ENCODE data around the gene ARG1. TPM values are rescaled to one million over a fixed set of nuclear protein-coding genes. Genes with fewer than 3 reads are reported as not detected.

ARG1 gene
- polyA plus RNA-seq, 1 donor from 2014 or later, result not detected

DNA sequence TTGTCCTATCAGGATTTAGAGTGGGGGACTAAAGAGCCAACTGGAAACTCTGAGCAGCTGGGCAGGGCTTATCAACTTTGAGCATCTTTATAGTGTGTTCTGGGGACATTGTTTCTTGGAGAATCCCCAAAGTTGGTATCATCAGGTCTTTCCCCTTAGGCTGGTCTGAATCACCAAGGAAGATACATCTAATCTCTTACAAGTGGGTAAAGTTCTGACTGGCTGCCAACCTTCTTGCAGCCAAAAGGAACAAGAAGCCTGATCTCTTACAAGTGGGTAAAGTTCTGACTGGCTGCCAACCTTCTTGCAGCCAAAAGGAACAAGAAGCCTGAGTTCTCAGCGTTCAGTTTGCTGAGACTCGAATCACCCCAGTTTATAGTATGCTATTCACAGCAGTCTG lies 56.6 kb downstream of the ARG1 start:
- no peaks in the 10 kb centered on the region for H3F3A ChIP-seq (ENCODE audit: insufficient read depth, low read length, poor library complexity, severe bottlenecking)
- no peak overlapping the region for H3K4me2 ChIP-seq (ENCODE audit: low read length)
- H3K27ac ChIP-seq (ENCODE audit: low read length), result no peak overlapping the region
- no peak overlapping the region for H3K9ac ChIP-seq (ENCODE audit: low read length)
- peaks cover 2% of the 10 kb centered on the region for H3K36me3 ChIP-seq (ENCODE audit: insufficient read depth, low read length)
- TF ChIP-seq POLR2AphosphoS5 (IDR thresholded peaks at IDR 0.05), result no peak
- TF ChIP-seq EZH2 (IDR thresholded peaks at IDR 0.05; ENCODE audit: borderline replicate concordance, insufficient read depth, low read length, poor library complexity, severe bottlenecking), result no peak
- TF ChIP-seq EP300 (conservative IDR thresholded peaks at IDR 0.05; ENCODE audit: poor library complexity, severe bottlenecking), result no peak
- TF ChIP-seq SMC3 (conservative IDR thresholded peaks at IDR 0.05; ENCODE audit: poor library complexity), result no peak
- TF ChIP-seq TAF1 (IDR thresholded peaks at IDR 0.05; ENCODE audit: low read depth), result no peak
- no peak for TF ChIP-seq RAD21 (conservative IDR thresholded peaks at IDR 0.05)
- TF ChIP-seq, protein P1, sequence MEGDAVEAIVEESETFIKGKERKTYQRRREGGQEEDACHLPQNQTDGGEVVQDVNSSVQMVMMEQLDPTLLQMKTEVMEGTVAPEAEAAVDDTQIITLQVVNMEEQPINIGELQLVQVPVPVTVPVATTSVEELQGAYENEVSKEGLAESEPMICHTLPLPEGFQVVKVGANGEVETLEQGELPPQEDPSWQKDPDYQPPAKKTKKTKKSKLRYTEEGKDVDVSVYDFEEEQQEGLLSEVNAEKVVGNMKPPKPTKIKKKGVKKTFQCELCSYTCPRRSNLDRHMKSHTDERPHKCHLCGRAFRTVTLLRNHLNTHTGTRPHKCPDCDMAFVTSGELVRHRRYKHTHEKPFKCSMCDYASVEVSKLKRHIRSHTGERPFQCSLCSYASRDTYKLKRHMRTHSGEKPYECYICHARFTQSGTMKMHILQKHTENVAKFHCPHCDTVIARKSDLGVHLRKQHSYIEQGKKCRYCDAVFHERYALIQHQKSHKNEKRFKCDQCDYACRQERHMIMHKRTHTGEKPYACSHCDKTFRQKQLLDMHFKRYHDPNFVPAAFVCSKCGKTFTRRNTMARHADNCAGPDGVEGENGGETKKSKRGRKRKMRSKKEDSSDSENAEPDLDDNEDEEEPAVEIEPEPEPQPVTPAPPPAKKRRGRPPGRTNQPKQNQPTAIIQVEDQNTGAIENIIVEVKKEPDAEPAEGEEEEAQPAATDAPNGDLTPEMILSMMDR (IDR thresholded peaks at IDR 0.05; ENCODE audit: poor library complexity, severe bottlenecking), result no peak
- no peak for TF ChIP-seq REST (IDR thresholded peaks at IDR 0.05; ENCODE audit: borderline replicate concordance)
- no peak for TF ChIP-seq MXI1 (conservative IDR thresholded peaks at IDR 0.05; ENCODE audit: poor library complexity, severe bottlenecking)
- H2AFZ ChIP-seq (ENCODE audit: low read depth, low read length), result no peak overlapping the region
- H3K4me3 ChIP-seq (ENCODE audit: low read length), result no peak overlapping the region
- no peaks in the 10 kb centered on the region for H3K9me2 ChIP-seq (ENCODE audit: insufficient read depth, low read length)
- no peaks in the 10 kb centered on the region for H4K20me1 ChIP-seq (ENCODE audit: insufficient read depth)
- H3K79me2 ChIP-seq (replicated peaks; ENCODE audit: insufficient read depth, low read length), result peaks cover 12% of the 10 kb centered on the region
- H3K9me3 ChIP-seq (ENCODE audit: low read length), result no peaks in the 10 kb centered on the region
- no peaks in the 10 kb centered on the region for H3K27me3 ChIP-seq (ENCODE audit: insufficient read depth, low read depth, low read length)

- Histone ChIP-seq H3K9ac (ENCODE audit: low read length) (no peak overlapping the region), H2AFZ (ENCODE audit: low read depth, low read length) (no peak overlapping the region), H3K79me2 (replicated peaks; ENCODE audit: insufficient read depth, low read length) (peaks cover 10% of the 10 kb centered on the region), H3K27ac (ENCODE audit: low read length) (no peak overlapping the region), H3F3A (ENCODE audit: insufficient read depth, low read length, poor library complexity, severe bottlenecking) (no peaks in the 10 kb centered on the region), H3K9me3 (ENCODE audit: low read length) (no peaks in the 10 kb centered on the region), H4K20me1 (ENCODE audit: insufficient read depth) (no peaks in the 10 kb centered on the region), H3K4me3 (ENCODE audit: low read length) (no peak overlapping the region), H3K9me2 (ENCODE audit: insufficient read depth, low read length) (no peaks in the 10 kb centered on the region), H3K36me3 (ENCODE audit: insufficient read depth, low read length) (no peaks in the 10 kb centered on the region), H3K27me3 (ENCODE audit: insufficient read depth, low read depth, low read length) (no peaks in the 10 kb centered on the region), H3K4me2 (ENCODE audit: low read length) (no peak overlapping the region)
- TF ChIP-seq EZH2 (IDR thresholded peaks at IDR 0.05; ENCODE audit: borderline replicate concordance, insufficient read depth, low read length, poor library complexity, severe bottlenecking) (no peak), MXI1 (conservative IDR thresholded peaks at IDR 0.05; ENCODE audit: poor library complexity, severe bottlenecking) (no peak), POLR2AphosphoS5 (IDR thresholded peaks at IDR 0.05) (no peak), TAF1 (IDR thresholded peaks at IDR 0.05; ENCODE audit: low read depth) (no peak)
- TF ChIP-seq, protein P1 (IDR thresholded peaks at IDR 0.05; ENCODE audit: poor library complexity, severe bottlenecking), result no peak
Measured at GRCh38 chr6:131631625-131632289, 58.7 kb downstream of the ARG1 start.

Other genes with a start within 250 kb of the ARG1 start
- gene MED23, start 55.0 kb downstream of the ARG1 start, polyA plus RNA-seq, result 77.9 and 104 TPM in 2 replicates
- 0.50 TPM in 1 of 2 replicates, not detected in the other for gene ENPP3, start 64.1 kb downstream of the ARG1 start, polyA plus RNA-seq
- not detected in 2 replicates for gene OR2A4, start 128.2 kb downstream of the ARG1 start, polyA plus RNA-seq
- gene CTAGE9, start 137.8 kb downstream of the ARG1 start, polyA plus RNA-seq, result not detected in 2 replicates
- gene ENPP1, start 234.8 kb downstream of the ARG1 start, polyA plus RNA-seq, result 0.52 TPM in 1 of 2 replicates, not detected in the other